K562 (cell line): Measurements from ENCODE around the gene ZNF324B. TPM values are rescaled to one million over a fixed set of nuclear protein-coding genes. Genes with fewer than 3 reads are reported as not detected.

Experiments used
- AFF1 ChIP-seq, 2 experiments: fragments of 450-650 bp; IDR thresholded peaks; 2 replicates each; pipeline ENCODE4 v1.6.1; 2018; ENCODE audit warnings: mild to moderate bottlenecking in 2 of 2, low read depth in 1 of 2; ENCODE audit not compliant: partially characterized antibody in 2 of 2
- BDP1 ChIP-seq: IDR thresholded peaks from 3 replicates; pipeline ENCODE4 v1.6.1; 2011; ENCODE audit not compliant: insufficient read length, insufficient read depth
- CEBPB ChIP-seq: fragments of 450-650 bp; IDR thresholded peaks from 2 replicates; pipeline ENCODE4 v1.6.1; 2016; ENCODE audit warnings: missing genetic modification characterization, missing compliant biosample characterization
- CREB3L1 ChIP-seq: fragments of 450-650 bp; IDR thresholded peaks from 2 replicates; pipeline ENCODE4 v1.6.1; 2014; ENCODE audit warnings: low read depth, mild to moderate bottlenecking, moderate library complexity, borderline replicate concordance
- E2F8 ChIP-seq: fragments of 450-650 bp; IDR thresholded peaks from 2 replicates; pipeline ENCODE4 v1.7.1; 2018; ENCODE audit warnings: mild to moderate bottlenecking, low read depth; ENCODE audit not compliant: partially characterized antibody
- ESRRB ChIP-seq: fragments of 250-450 bp; sonication (Bioruptor Pico); IDR thresholded peaks from 2 replicates; pipeline ENCODE4 v1.5.0; 2020; ENCODE audit warnings: mild to moderate bottlenecking, moderate library complexity, borderline replicate concordance
- GABPB2 ChIP-seq: fragments of 250-450 bp; sonication (Bioruptor Pico); conservative IDR thresholded peaks from 2 replicates; pipeline ENCODE4 v1.5.1; 2021; ENCODE audit warnings: mild to moderate bottlenecking
- MCM5 ChIP-seq: fragments of 450-650 bp; IDR thresholded peaks from 2 replicates; pipeline ENCODE4 v1.6.1; 2016; ENCODE audit warnings: low read depth
- MTA1 ChIP-seq: fragments of 450-650 bp; IDR thresholded peaks from 2 replicates; pipeline ENCODE4 v1.6.1; 2017; ENCODE audit warnings: borderline replicate concordance
- MTA2 ChIP-seq: fragments of 450-650 bp; IDR thresholded peaks from 2 replicates; pipeline ENCODE4 v1.6.1; 2016; ENCODE audit warnings: low read depth
- MYNN ChIP-seq, 2 experiments: sonication (generic); formaldehyde crosslinking in 1 of 2; IDR thresholded peaks; 2 replicates each; pipeline versions ENCODE4 v1.5.0 to v1.6.1; 2016 to 2020; ENCODE audit warnings: antibody characterized with exemption in 1 of 2, missing genetic modification reagents in 1 of 2
- NFATC3 ChIP-seq: fragments of 450-650 bp; IDR thresholded peaks from 2 replicates; pipeline ENCODE4 v1.6.1; 2017; ENCODE audit warnings: mild to moderate bottlenecking
- POLR2A ChIP-seq: fragments of 450-650 bp; conservative IDR thresholded peaks from 2 replicates; pipeline ENCODE4 v1.6.1; 2016
- POLR2AphosphoS5 ChIP-seq: IDR thresholded peaks from 2 replicates; pipeline ENCODE4 v1.6.1; 2011; ENCODE audit warnings: mild to moderate bottlenecking, low read depth, low read length, moderate library complexity; ENCODE audit not compliant: control insufficient read depth, insufficient read depth
- SIRT6 ChIP-seq: IDR thresholded peaks from one replicate; pipeline ENCODE4 v1.6.1; 2012; ENCODE audit warnings: low read depth, mild to moderate bottlenecking, control low read depth, inconsistent platforms, low read length, moderate library complexity
- SRSF9 ChIP-seq: fragments of 200-400 bp; formaldehyde crosslinking; IDR thresholded peaks from 2 replicates; pipeline ENCODE4 v1.6.1; 2017; ENCODE audit warnings: low read depth, low read length, borderline replicate concordance
- ZBTB34 ChIP-seq: fragments of 250-450 bp; sonication (Bioruptor Pico); IDR thresholded peaks from 2 replicates; pipeline ENCODE4 v1.8.0; 2021; ENCODE audit warnings: mild to moderate bottlenecking, moderate library complexity
- ZNF311 ChIP-seq: fragments of 250-450 bp; sonication (Bioruptor Pico); IDR thresholded peaks from 2 replicates; pipeline ENCODE4 v1.4.0; 2020; ENCODE audit warnings: mild to moderate bottlenecking, moderate library complexity
- polyA plus RNA-seq, 8 experiments: library from polyadenylated mRNA; depleted of rRNA in 4 of 8; stranded (reverse) in 5 of 8; unstranded in 3 of 8; fragments of >200 nt; fragmentation: Nextera tagmentation in 2 of 8; fragmentation: Illumina TruSeq in 1 of 8; extraction: Ambion mirVana in 2 of 8; extraction: Trizol in 1 of 8; gene quantifications; 2 replicates each; pipeline versions ENCODE4 v1.2.1 to v1.2.3, GENCODE V29; 2011 to 2014; ENCODE audit warnings: inconsistent platforms in 1 of 8, missing spikeins in 1 of 8
- total RNA-seq, 7 experiments: library from RNA; depleted of rRNA in 6 of 7; stranded (reverse); fragments of >200 nt in 6 of 7; fragmentation: Illumina TruSeq in 2 of 7; extraction: Trizol in 2 of 7; gene quantifications; 2 replicates each; pipeline versions ENCODE4 v1.2.1 to v1.2.3, GENCODE V29; 2011 to 2021; ENCODE audit warnings: low replicate concordance in 1 of 7

Gene ZNF324B
- total and polyA plus RNA-seq, 9 of the 15 experiments (the other 6 are each of a cell fraction or from before 2014, with no cell fraction given) = 0.20 to 13.5 (median 5.7) TPM

GRCh38 chr19:58475714-58476497 is 24.5 kb downstream of the ZNF324B start, which contains the start of gene ZNF446 (continued):
- TF ChIP-seq E2F8 (peak; percentile 72), CREB3L1 (peak; percentile 87), BDP1 (no peak), CEBPB (tag) (no peak), MYNN (IDR thresholded peaks at IDR 0.05) (peak; percentile 58), MYNN (CRISPR knock-in tag; IDR thresholded peaks at IDR 0.05) (no peak), NFATC3 (no peak), MTA2 (no peak; the same call in 1 of the 2 replicates), SRSF9 (no peak), POLR2A (peak; percentile 79), MTA1 (peak; percentile 91), SIRT6 (no peak), GABPB2 (CRISPR knock-in tag) (no peak), ESRRB (no peak), AFF1 (IDR thresholded peaks at IDR 0.05; ENCODE audit: low read depth in 1 of 2, partially characterized antibody in 2 of 2) (peak in 1 of 2 experiments; percentile 89), MCM5 (no peak), POLR2AphosphoS5 (peak; percentile 52; the same call in 1 of the 2 replicates), ZNF311 (CRISPR knock-in tag) (no peak), ZBTB34 (CRISPR knock-in tag) (no peak)
